GM12864 (cell line): ENCODE data around the gene PWWP2A.

ENCODE experiments used
- DNase-seq: peaks from one replicate; pipeline ENCODE4 v3.0.0-alpha.2; 2011; ENCODE audit warnings: low read depth
- H3K4me3 ChIP-seq: 2 replicates; pipeline ENCODE4 v1.5.1; 2011; ENCODE audit warnings: mild to moderate bottlenecking, low read depth, low read length, control low read depth
- CTCF ChIP-seq: IDR thresholded peaks from 2 replicates; pipeline ENCODE4 v1.5.1; 2011; ENCODE audit warnings: low read depth, mild to moderate bottlenecking, moderate library complexity, low read length, control low read depth, inconsistent platforms; ENCODE audit errors: missing control alignments

The PWWP2A gene

DNA sequence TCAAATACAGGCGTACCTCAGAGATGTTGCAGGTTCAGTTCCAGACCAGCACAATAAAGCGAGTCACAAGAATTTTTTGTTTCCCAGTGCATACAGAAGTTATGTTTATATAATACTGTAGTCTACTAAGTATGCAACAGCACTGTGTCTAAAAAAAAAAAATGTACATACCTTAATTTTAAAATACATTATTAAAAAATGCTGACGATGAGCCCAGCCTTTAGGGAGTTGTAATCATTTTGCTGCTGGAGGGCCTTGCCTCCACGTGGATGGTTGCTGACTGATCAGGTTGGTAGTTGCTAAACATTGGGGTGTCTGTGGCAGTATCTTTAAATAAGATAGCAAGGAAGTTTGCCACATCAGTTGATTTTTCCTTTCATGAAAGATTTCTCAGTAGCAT, 62.0 kb downstream of the PWWP2A start:
- DNase-seq, result no peak

DNA sequence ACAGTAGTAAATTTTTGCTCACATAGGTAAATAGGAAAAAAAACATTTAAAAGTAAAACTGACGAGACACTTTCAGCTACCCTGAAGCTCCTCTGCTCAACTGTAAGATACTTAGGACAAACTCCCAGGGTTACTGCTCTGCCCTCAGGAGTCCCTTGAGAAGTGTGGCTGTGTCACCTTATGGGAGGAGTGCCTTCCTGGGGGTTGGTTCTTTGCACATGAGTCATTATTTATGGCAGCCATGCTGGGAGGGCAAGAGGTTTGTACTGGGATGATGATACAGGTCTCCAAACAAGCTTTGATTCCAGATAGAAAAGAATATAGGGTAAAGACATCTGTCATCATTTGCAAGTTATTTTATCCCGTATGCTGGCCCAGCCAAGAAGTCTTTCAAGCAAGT, 64.4 kb downstream of the PWWP2A start:
- H3K4me3 ChIP-seq, result no peak overlapping the region
- DNase-seq, result no peak
- no peak for TF ChIP-seq CTCF

More for the DNA sequence above, 62.0 kb downstream of the PWWP2A start:
- TF ChIP-seq CTCF, result no peak
- H3K4me3 ChIP-seq, result no peak overlapping the region

GRCh38 chr5:160054047-160054446, 65.2 kb downstream of the PWWP2A start:
- no peak for DNase-seq
- no peak for TF ChIP-seq CTCF

GRCh38 chr5:160049099-160049498, 70.2 kb downstream of the PWWP2A start:
- no peak for DNase-seq
- no peak for TF ChIP-seq CTCF
- no peak overlapping the region for H3K4me3 ChIP-seq

More at GRCh38 chr5:160054047-160054446, 65.2 kb downstream of the PWWP2A start:
- no peak overlapping the region for H3K4me3 ChIP-seq

GRCh38 chr5:160048131-160048530, 71.1 kb downstream of the PWWP2A start:
- no peak for TF ChIP-seq CTCF
- DNase-seq, result no peak
- no peak overlapping the region for H3K4me3 ChIP-seq

DNA sequence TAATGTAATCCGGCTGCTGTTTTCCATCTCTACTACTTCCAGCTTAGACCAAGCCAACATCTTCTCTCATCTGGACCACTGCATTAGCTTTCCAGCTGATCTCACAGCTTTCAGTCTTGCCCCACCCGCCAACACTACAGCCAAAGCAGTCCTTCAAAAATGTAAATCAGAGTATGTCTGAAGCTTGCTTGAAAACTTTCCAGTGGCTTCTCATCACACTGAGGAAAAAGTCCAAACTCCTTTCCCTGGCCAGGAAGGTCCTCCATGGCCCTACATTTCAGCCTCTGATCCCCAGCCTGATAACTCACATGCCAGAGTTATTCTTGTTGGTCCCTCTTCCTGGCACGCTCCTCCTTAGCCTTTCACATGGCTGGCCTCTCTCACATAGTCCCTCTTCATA, 71.8 kb downstream of the PWWP2A start:
- no peak for TF ChIP-seq CTCF
- DNase-seq, result no peak
- no peak overlapping the region for H3K4me3 ChIP-seq

GRCh38 chr5:160044967-160045366, 74.3 kb downstream of the PWWP2A start:
- no peak for TF ChIP-seq CTCF
- DNase-seq, result no peak
- no peak overlapping the region for H3K4me3 ChIP-seq
